Neutrophil (primary cell): ENCODE data around the gene KLHL14.

ENCODE experiments used
- H3K27ac ChIP-seq: fragments of 200-600 bp; sonication (generic); 2 replicates; pipeline ENCODE4 v1.5.1; 2016; ENCODE audit warnings: mild to moderate bottlenecking, moderate library complexity
- H3K27me3 ChIP-seq: fragments of 200-600 bp; sonication (generic); 2 replicates; pipeline ENCODE4 v1.6.0; 2016; ENCODE audit warnings: mild to moderate bottlenecking
- H3K36me3 ChIP-seq: fragments of 200-600 bp; sonication (generic); 2 replicates; pipeline ENCODE4 v1.5.1; 2017
- H3K4me1 ChIP-seq, 2 experiments: fragments of 200-600 bp in 1 of 2; sonication (generic) in 1 of 2; 1 replicate in 1 of 2; 2 replicates in 1 of 2; pipeline versions ENCODE4 v1.5.1 to v1.6.1; 2013 to 2016; ENCODE audit warnings: low read depth in 1 of 2, low read length in 1 of 2, mild to moderate bottlenecking in 1 of 2, moderate library complexity in 1 of 2; ENCODE audit not compliant: control insufficient read depth in 1 of 2, insufficient read depth in 1 of 2
- H3K4me3 ChIP-seq, 2 experiments: fragments of 200-600 bp in 1 of 2; sonication (generic) in 1 of 2; 1 replicate in 1 of 2; 2 replicates in 1 of 2; pipeline ENCODE4 v1.5.1; 2013 to 2016; ENCODE audit warnings: low read depth in 1 of 2, low read length in 1 of 2, mild to moderate bottlenecking in 1 of 2, moderate library complexity in 1 of 2
- H3K9me3 ChIP-seq: fragments of 200-600 bp; sonication (generic); 2 replicates; pipeline ENCODE4 v1.5.1; 2016
- CTCF ChIP-seq: fragments of 200-600 bp; sonication (generic); IDR thresholded peaks from 2 replicates; pipeline ENCODE4 v1.5.1; 2016; ENCODE audit warnings: antibody characterized with exemption

Gene KLHL14

GRCh38 chr18:32714571-32715148, 58.2 kb downstream of the KLHL14 start:
- no peaks in the 10 kb centered on the region for H3K27me3 ChIP-seq
- H3K9me3 ChIP-seq = no peaks in the 10 kb centered on the region
- no peak for TF ChIP-seq CTCF
- H3K4me3 ChIP-seq = no peak overlapping the region
- no peaks in the 10 kb centered on the region for H3K4me1 ChIP-seq
- no peaks in the 10 kb centered on the region for H3K36me3 ChIP-seq
- no peak overlapping the region for H3K27ac ChIP-seq

GRCh38 chr18:32712860-32713259, 60.0 kb downstream of the KLHL14 start:
- H3K36me3 ChIP-seq = no peaks in the 10 kb centered on the region
- H3K4me3 ChIP-seq = no peak overlapping the region
- TF ChIP-seq CTCF = no peak
- H3K27ac ChIP-seq = no peak overlapping the region
- no peaks in the 10 kb centered on the region for H3K9me3 ChIP-seq
- no peaks in the 10 kb centered on the region for H3K4me1 ChIP-seq
- H3K27me3 ChIP-seq = no peaks in the 10 kb centered on the region

DNA sequence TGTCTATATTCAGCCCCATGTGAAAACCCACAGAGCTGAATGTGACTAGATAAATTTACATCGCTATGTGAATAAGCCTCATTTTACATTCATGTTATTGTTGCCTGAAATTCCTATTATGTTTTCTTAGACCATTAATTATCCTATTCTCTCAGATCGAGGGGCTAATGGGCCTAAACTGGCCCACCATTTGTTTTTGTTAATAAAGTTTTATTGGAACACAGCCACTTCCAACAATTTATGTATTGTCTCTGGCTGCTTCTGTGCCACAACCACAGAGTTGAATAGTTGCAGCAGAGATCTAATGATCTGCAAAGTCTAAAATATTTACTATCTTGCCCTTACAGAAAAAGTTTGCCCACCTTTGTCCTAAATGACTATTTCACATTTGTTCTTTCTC, 61.0 kb downstream of the KLHL14 start:
- H3K9me3 ChIP-seq = no peaks in the 10 kb centered on the region
- no peak overlapping the region for H3K4me3 ChIP-seq
- no peak for TF ChIP-seq CTCF
- no peaks in the 10 kb centered on the region for H3K36me3 ChIP-seq
- H3K27me3 ChIP-seq = no peaks in the 10 kb centered on the region
- no peak overlapping the region for H3K27ac ChIP-seq
- H3K4me1 ChIP-seq = no peaks in the 10 kb centered on the region

GRCh38 chr18:32707586-32707985, 65.2 kb downstream of the KLHL14 start:
- Histone ChIP-seq H3K36me3 (no peaks in the 10 kb centered on the region), H3K4me3 (no peak overlapping the region), H3K9me3 (no peaks in the 10 kb centered on the region), H3K4me1 (no peaks in the 10 kb centered on the region), H3K27me3 (no peaks in the 10 kb centered on the region), H3K27ac (no peak overlapping the region)
- no peak for TF ChIP-seq CTCF

DNA sequence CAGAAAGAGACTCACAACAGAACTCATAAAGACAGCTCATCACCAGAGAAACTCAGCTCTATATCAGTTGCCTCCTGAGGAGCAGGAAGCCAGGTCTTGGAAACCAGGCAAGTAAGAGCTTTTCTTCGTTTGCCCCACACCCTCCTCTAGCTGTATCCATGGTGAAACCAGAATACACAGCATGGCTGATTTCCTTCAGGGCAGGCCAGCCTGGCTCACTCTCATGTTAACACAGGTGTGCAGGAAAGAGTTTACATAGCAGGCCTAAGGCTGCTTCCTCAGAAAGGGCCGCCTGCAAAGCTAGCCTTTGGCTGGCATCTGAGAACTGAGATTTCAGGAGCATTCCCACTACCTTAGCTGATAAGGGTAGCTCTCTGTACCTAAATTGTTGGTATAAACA, 65.7 kb downstream of the KLHL14 start:
- no peaks in the 10 kb centered on the region for H3K4me1 ChIP-seq

More for the DNA sequence above, 65.7 kb downstream of the KLHL14 start:
- Histone ChIP-seq H3K27me3 (no peaks in the 10 kb centered on the region), H3K4me3 (no peak overlapping the region), H3K27ac (no peak overlapping the region), H3K36me3 (no peaks in the 10 kb centered on the region), H3K9me3 (no peaks in the 10 kb centered on the region)
- TF ChIP-seq CTCF = no peak
